Glutamatergic neuron (in vitro differentiated cells): ENCODE results near the gene CREB5. TPM values are rescaled to one million over a fixed set of nuclear protein-coding genes. Genes with fewer than 3 reads are reported as not detected.

Experiments used
- DNase-seq: peaks from one replicate; pipeline ENCODE4 v3.0.0; 2022
- H3K27ac Mint-ChIP-seq: one replicate; pipeline ENCODE4 v1.8.0; 2020; ENCODE audit warnings: mild to moderate bottlenecking, mixed read lengths, inconsistent platforms; ENCODE audit not compliant: unreplicated experiment
- H3K27me3 Mint-ChIP-seq: one replicate; pipeline ENCODE4 v1.8.0; 2020; ENCODE audit warnings: mild to moderate bottlenecking, moderate library complexity, mixed read lengths, inconsistent platforms; ENCODE audit not compliant: unreplicated experiment
- H3K36me3 Mint-ChIP-seq: one replicate; pipeline ENCODE4 v1.8.0; 2020; ENCODE audit warnings: mild to moderate bottlenecking, mixed read lengths, inconsistent platforms; ENCODE audit not compliant: unreplicated experiment
- H3K4me1 Mint-ChIP-seq: one replicate; pipeline ENCODE4 v1.8.0; 2020; ENCODE audit warnings: mild to moderate bottlenecking, low read depth, mixed read lengths, inconsistent platforms; ENCODE audit not compliant: unreplicated experiment
- H3K4me3 Mint-ChIP-seq: one replicate; pipeline ENCODE4 v1.8.0; 2020; ENCODE audit warnings: mild to moderate bottlenecking, mixed read lengths, inconsistent platforms; ENCODE audit not compliant: unreplicated experiment
- H3K9me3 Mint-ChIP-seq: one replicate; pipeline ENCODE4 v1.8.0; 2020; ENCODE audit warnings: mild to moderate bottlenecking, moderate library complexity, mixed read lengths, inconsistent platforms; ENCODE audit not compliant: unreplicated experiment
- CTCF ChIP-seq: fragments of 200-600 bp; sonication (generic); IDR thresholded peaks from one replicate; pipeline ENCODE4 v1.5.0; 2021; ENCODE audit not compliant: partially characterized antibody, unreplicated experiment
- total RNA-seq: library from RNA; stranded (reverse); fragmentation: NEBNext Ultra II Directional; extraction: Animal tissue kit (Norgen Biotek cat#: 25700); gene quantifications from one replicate; pipeline ENCODE4 v1.2.1, GENCODE V29; 2021; ENCODE audit not compliant: unreplicated experiment

The CREB5 gene
- total RNA-seq, 1 donor from 2014 or later = 50.4 TPM

- H3K4me1 Mint-ChIP-seq = peaks cover 17% of the 10 kb centered on the region
- no peak overlapping the region for H3K27ac Mint-ChIP-seq
- no peaks in the 10 kb centered on the region for H3K36me3 Mint-ChIP-seq
- DNase-seq = no peak
- no peaks in the 10 kb centered on the region for H3K27me3 Mint-ChIP-seq
- H3K9me3 Mint-ChIP-seq = no peaks in the 10 kb centered on the region
- no peak for TF ChIP-seq CTCF
- H3K4me3 Mint-ChIP-seq = no peak overlapping the region
Observed at GRCh38 chr7:28762651-28763050, 350.3 kb downstream of the CREB5 start.

- no peak for DNase-seq
- Mint-ChIP-seq H3K27ac (no peak overlapping the region), H3K4me3 (no peak overlapping the region), H3K9me3 (no peaks in the 10 kb centered on the region), H3K27me3 (no peaks in the 10 kb centered on the region), H3K4me1 (peaks cover 5% of the 10 kb centered on the region), H3K36me3 (no peaks in the 10 kb centered on the region)
- TF ChIP-seq CTCF = no peak
Observed at GRCh38 chr7:28766359-28766758, 354.0 kb downstream of the CREB5 start.

DNA sequence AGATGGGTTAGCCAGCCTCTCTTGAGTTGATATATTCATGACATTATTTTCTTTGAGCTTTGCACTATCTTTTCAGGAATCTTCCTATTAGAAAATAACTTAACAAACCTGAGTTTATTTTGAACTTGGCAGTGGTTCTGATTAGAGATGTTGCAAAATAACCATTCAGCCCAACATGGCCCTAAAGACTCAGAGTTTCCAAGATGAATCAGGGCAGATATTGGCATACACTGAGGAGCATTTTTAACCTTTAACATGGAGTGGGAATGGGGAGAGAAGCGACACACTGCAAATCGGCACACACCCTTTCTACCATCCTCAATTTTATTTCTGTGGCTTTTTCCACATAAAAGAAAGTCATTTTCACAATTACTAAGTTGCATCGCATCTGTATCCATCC lies 355.0 kb downstream of the CREB5 start:
- no peak for TF ChIP-seq CTCF
- Mint-ChIP-seq H3K36me3 (no peaks in the 10 kb centered on the region), H3K4me3 (no peak overlapping the region), H3K27me3 (no peaks in the 10 kb centered on the region), H3K27ac (no peak overlapping the region), H3K4me1 (peaks cover 3% of the 10 kb centered on the region), H3K9me3 (no peaks in the 10 kb centered on the region)
- no peak for DNase-seq

DNA sequence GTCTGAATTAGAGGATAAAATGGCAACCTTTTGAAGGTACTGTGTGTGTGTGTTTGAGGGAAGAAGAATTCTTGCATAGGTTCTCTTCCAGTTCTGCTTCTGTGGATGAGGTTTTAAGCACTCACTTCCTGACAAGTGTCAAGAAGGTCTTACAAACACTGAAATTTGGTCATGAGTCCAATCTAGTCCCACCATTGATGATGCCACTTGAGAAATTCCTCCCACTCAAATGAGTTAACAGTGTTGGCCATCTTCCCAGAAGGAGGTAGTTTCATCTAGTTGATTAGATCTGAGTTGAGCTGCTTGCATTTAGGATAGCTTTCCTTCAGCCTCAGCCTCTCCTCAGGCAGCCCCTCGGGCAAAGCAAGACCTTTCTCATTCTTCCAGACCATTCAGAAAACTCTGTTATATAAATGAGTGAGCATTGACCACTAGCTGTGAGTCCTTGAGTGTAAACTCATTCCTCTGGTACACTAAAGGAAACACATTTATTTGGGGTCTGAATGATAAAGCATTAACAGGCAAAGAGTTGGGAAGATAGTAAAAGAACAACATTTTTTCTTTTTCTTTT lies 356.3 kb downstream of the CREB5 start:
- TF ChIP-seq CTCF = no peak
- Mint-ChIP-seq H3K4me1 (no peaks in the 10 kb centered on the region), H3K27ac (no peak overlapping the region), H3K9me3 (no peaks in the 10 kb centered on the region), H3K27me3 (no peaks in the 10 kb centered on the region), H3K4me3 (no peak overlapping the region), H3K36me3 (no peaks in the 10 kb centered on the region)
- DNase-seq = no peak

- no peaks in the 10 kb centered on the region for H3K27me3 Mint-ChIP-seq
- no peaks in the 10 kb centered on the region for H3K36me3 Mint-ChIP-seq
- no peak overlapping the region for H3K27ac Mint-ChIP-seq
- no peaks in the 10 kb centered on the region for H3K4me1 Mint-ChIP-seq
- TF ChIP-seq CTCF = no peak
- no peak overlapping the region for H3K4me3 Mint-ChIP-seq
- no peak for DNase-seq
- no peaks in the 10 kb centered on the region for H3K9me3 Mint-ChIP-seq
Observed at GRCh38 chr7:28771906-28772622, 359.7 kb downstream of the CREB5 start.
